Adipose tissue (tissue), 3 donors: ENCODE data around the gene KIF26B. TPM values are rescaled to one million over a fixed set of nuclear protein-coding genes. Genes with fewer than 3 reads are reported as not detected.
"Not testable (repeated sequence)": the region's sequence is repeated elsewhere in the genome, so short reads cannot be mapped to it uniquely, and the experiment has no call there.

Experiments
- H3K27ac ChIP-seq: one replicate; pipeline ENCODE4 v1.5.1; 2013; ENCODE audit warnings: low read depth, low read length
- WGBS, 3 donors: extraction: QIAGEN DNeasy Blood & Tissue Kit; methylation state at CpG; one replicate each; pipeline ENCODE4 v1.1.7; 2013; 5-methylcytosine and 5-hydroxymethylcytosine counted together
- polyA plus RNA-seq, 3 donors: library from polyadenylated mRNA; stranded (reverse); fragments of 200-250 nt; gene quantifications; one replicate each; pipeline ENCODE4 v1.2.3, GENCODE V29; 2013
- donor health status: healthy with polysubstance abuse.
- donor health status: Bipolar disorder and iron deficiency.
- donor health status: healthy.

Gene KIF26B
- polyA plus RNA-seq, 3 donors, result 0.08 to 0.56 (median 0.12) TPM

GRCh38 chr1:245704765-245705164 is 550.0 kb downstream of the KIF26B start:
- no peak overlapping the region for H3K27ac ChIP-seq
- 65 to 81% (median 68%) methylated on average over 7 of the region's 7 CpGs for WGBS, 3 donors

GRCh38 chr1:245707941-245708340 is 553.2 kb downstream of the KIF26B start:
- WGBS, 3 donors, result 87 to 96% (median 93%) methylated on average over 5 of the region's 5 CpGs
- no peak overlapping the region for H3K27ac ChIP-seq

GRCh38 chr1:245710961-245711903 is 556.4 kb downstream of the KIF26B start:
- WGBS, 3 donors, result 59 to 72% (median 68%) methylated on average over 29 to 30 of the region's 30 CpGs
- no peak overlapping the region for H3K27ac ChIP-seq

GRCh38 chr1:245714027-245714426 is 559.2 kb downstream of the KIF26B start:
- H3K27ac ChIP-seq, result not testable (repeated sequence)
- WGBS, 3 donors, result 87 to 93% (median 90%) methylated on average over 3 of the region's 3 CpGs

- no peak overlapping the region for H3K27ac ChIP-seq
- 50 to 54% (median 51%) methylated on average over 9 of the region's 9 CpGs for WGBS, 3 donors
These were observed 560.5 kb downstream of the KIF26B start for GRCh38 chr1:245715291-245715701.

- 45 to 59% (median 58%) methylated on average over 1 of the region's 1 CpG for WGBS, 3 donors
- no peak overlapping the region for H3K27ac ChIP-seq
These were observed 561.2 kb downstream of the KIF26B start for GRCh38 chr1:245715970-245716369.

- WGBS, 3 donors, result 89 to 95% (median 91%) methylated on average over 3 of the region's 3 CpGs
- no peak overlapping the region for H3K27ac ChIP-seq
These were observed 561.8 kb downstream of the KIF26B start for GRCh38 chr1:245716561-245716960.

- no peak overlapping the region for H3K27ac ChIP-seq
- 85 to 90% (median 88%) methylated on average over 3 of the region's 3 CpGs for WGBS, 3 donors
These were observed 562.8 kb downstream of the KIF26B start for GRCh38 chr1:245717611-245718010.

- WGBS, 3 donors, result 73 to 85% (median 81%) methylated on average over 3 of the region's 3 CpGs
- no peak overlapping the region for H3K27ac ChIP-seq
These were observed 563.3 kb downstream of the KIF26B start for GRCh38 chr1:245718123-245718522.

- no peak overlapping the region for H3K27ac ChIP-seq
- WGBS, 3 donors, result 85 to 97% (median 92%) methylated on average over 4 of the region's 4 CpGs
These were observed 564.2 kb downstream of the KIF26B start for GRCh38 chr1:245718951-245719350.

GRCh38 chr1:245721488-245721887 is 566.7 kb downstream of the KIF26B start:
- H3K27ac ChIP-seq, result no peak overlapping the region
- WGBS, 3 donors, result 82 to 90% (median 82%) methylated on average over 4 of the region's 4 CpGs

- H3K27ac ChIP-seq, result not testable (repeated sequence)
- WGBS, 3 donors, result 92 to 96% (median 94%) methylated on average over 3 of the region's 3 CpGs
These were observed 573.2 kb downstream of the KIF26B start for GRCh38 chr1:245728035-245728434.

GRCh38 chr1:245730801-245731200 is 576.0 kb downstream of the KIF26B start:
- WGBS, 3 donors, result 75 to 90% (median 88%) methylated on average over 2 of the region's 2 CpGs
- no peak overlapping the region for H3K27ac ChIP-seq

GRCh38 chr1:245740336-245740735 is 585.6 kb downstream of the KIF26B start:
- WGBS, 3 donors, result 88 to 97% (median 95%) methylated on average over 1 of the region's 1 CpG
- H3K27ac ChIP-seq, result not testable (repeated sequence)

- 60 to 71% (median 67%) methylated on average over 9 of the region's 9 CpGs for WGBS, 3 donors
- no peak overlapping the region for H3K27ac ChIP-seq
These were observed 588.1 kb downstream of the KIF26B start for GRCh38 chr1:245742896-245743295.

- whole genome bisulfite sequencing, 3 donors, result 76 to 91% (median 76%) methylated on average over 10 of the region's 10 CpGs
- H3K27ac ChIP-seq, result no peak overlapping the region
These were observed 593.5 kb downstream of the KIF26B start for GRCh38 chr1:245748240-245748639.

GRCh38 chr1:245748646-245749045 is 593.9 kb downstream of the KIF26B start:
- no peak overlapping the region for H3K27ac ChIP-seq
- WGBS, 3 donors, result 90 to 96% (median 90%) methylated on average over 3 of the region's 3 CpGs

- WGBS, 3 donors, result 86 to 90% (median 90%) methylated on average over 3 of the region's 3 CpGs
- H3K27ac ChIP-seq, result no peak overlapping the region
These were observed 594.3 kb downstream of the KIF26B start for GRCh38 chr1:245749053-245749452.

GRCh38 chr1:245750261-245750660 is 595.5 kb downstream of the KIF26B start:
- WGBS, 3 donors, result 79 to 86% (median 82%) methylated on average over 3 of the region's 3 CpGs
- no peak overlapping the region for H3K27ac ChIP-seq

GRCh38 chr1:245751116-245751515 is 596.3 kb downstream of the KIF26B start:
- 47 to 74% (median 57%) methylated on average over 4 of the region's 4 CpGs for WGBS, 3 donors
- H3K27ac ChIP-seq, result no peak overlapping the region
